Inferior parietal cortex (tissue), 1 donor: ENCODE data around the gene TSPAN15.
"Not testable (repeated sequence)": the region's sequence is repeated elsewhere in the genome, so short reads cannot be mapped to it uniquely, and the experiment has no call there.

Experiments
- DNase-seq: peaks from one replicate; pipeline ENCODE4 v3.0.0-alpha.2; 2016; ENCODE audit errors: extremely low spot score

Gene TSPAN15

GRCh38 chr10:69446229-69446628 lies 5.0 kb upstream of the TSPAN15 start:
- no peak for DNase-seq

- no peak for DNase-seq
Measured at GRCh38 chr10:69446650-69447151, 4.6 kb upstream of the TSPAN15 start.

GRCh38 chr10:69449841-69450240 lies 1.4 kb upstream of the TSPAN15 start:
- DNase-seq = peak; percentile 63

GRCh38 chr10:69450395-69450794 lies 870 bp upstream of the TSPAN15 start:
- not testable (repeated sequence) for DNase-seq

GRCh38 chr10:69451784-69452251 lies 553 bp downstream of the TSPAN15 start:
- DNase-seq = no peak

GRCh38 chr10:69452676-69453415 lies 1.6 kb downstream of the TSPAN15 start:
- no peak for DNase-seq

- no peak for DNase-seq
Measured at GRCh38 chr10:69453795-69454194, 2.5 kb downstream of the TSPAN15 start.

- DNase-seq = no peak
Measured at GRCh38 chr10:69455006-69455763, 3.9 kb downstream of the TSPAN15 start.

- DNase-seq = no peak
Measured at GRCh38 chr10:69456880-69457693, 5.8 kb downstream of the TSPAN15 start.

- DNase-seq = no peak
Measured at GRCh38 chr10:69457771-69458237, 6.5 kb downstream of the TSPAN15 start.

GRCh38 chr10:69458430-69459100 lies 7.3 kb downstream of the TSPAN15 start:
- peak; percentile 61 for DNase-seq

GRCh38 chr10:69459101-69459790 lies 8.0 kb downstream of the TSPAN15 start:
- DNase-seq = no peak

GRCh38 chr10:69459893-69460575 lies 8.8 kb downstream of the TSPAN15 start:
- no peak for DNase-seq

GRCh38 chr10:69460576-69461242 lies 9.4 kb downstream of the TSPAN15 start:
- no peak for DNase-seq

GRCh38 chr10:69461243-69462025 lies 10.2 kb downstream of the TSPAN15 start:
- DNase-seq = no peak

GRCh38 chr10:69463886-69464285 lies 12.6 kb downstream of the TSPAN15 start:
- DNase-seq = no peak

GRCh38 chr10:69464401-69464800 lies 13.1 kb downstream of the TSPAN15 start:
- DNase-seq = no peak

- DNase-seq = peak; percentile 48
Measured at GRCh38 chr10:69464801-69465401, 13.6 kb downstream of the TSPAN15 start.
